OCI-LY1 (cell line): ENCODE measurements around the gene OSTF1.

Source experiments
- H2AFZ ChIP-seq: fragments of 200-600 bp; sonication (generic), shearing (Covaris generic); 2 replicates; pipeline ENCODE4 v1.6.0; 2014; ENCODE audit warnings: antibody characterized with exemption, mild to moderate bottlenecking, low read length
- H3F3A ChIP-seq: fragments of 200-600 bp; sonication (generic), shearing (Covaris generic); 2 replicates; pipeline ENCODE4 v1.6.0; 2014; ENCODE audit warnings: mild to moderate bottlenecking, antibody characterized with exemption, low read length, moderate library complexity; ENCODE audit not compliant: insufficient read depth
- H3K27ac ChIP-seq: fragments of 200-600 bp; sonication (generic); 2 replicates; pipeline ENCODE4 v1.5.1; 2014; ENCODE audit warnings: low read length, mixed run types, mild to moderate bottlenecking, low read depth; ENCODE audit not compliant: poor library complexity, severe bottlenecking
- H3K27me3 ChIP-seq: fragments of 200-600 bp; sonication (generic); 2 replicates; pipeline ENCODE4 v1.6.0; 2014; ENCODE audit warnings: antibody characterized with exemption, mild to moderate bottlenecking, low read length, moderate library complexity; ENCODE audit not compliant: insufficient read depth
- H3K36me3 ChIP-seq: fragments of 200-600 bp; sonication (generic); 2 replicates; pipeline ENCODE4 v1.6.1; 2014; ENCODE audit warnings: mild to moderate bottlenecking, antibody characterized with exemption, low read length, moderate library complexity, mixed read lengths; ENCODE audit not compliant: insufficient read depth
- H3K4me1 ChIP-seq: fragments of 200-600 bp; sonication (generic); 2 replicates; pipeline ENCODE4 v1.5.1; 2014; ENCODE audit warnings: mild to moderate bottlenecking, low read length, moderate library complexity; ENCODE audit not compliant: insufficient read depth, severe bottlenecking
- H3K4me2 ChIP-seq: fragments of 200-600 bp; sonication (generic), shearing (Covaris generic); 2 replicates; pipeline ENCODE4 v1.6.1; 2014; ENCODE audit warnings: low read length
- H3K4me3 ChIP-seq: fragments of 200-600 bp; sonication (generic); 2 replicates; pipeline ENCODE4 v1.5.1; 2014; ENCODE audit warnings: low read length, low read depth, mild to moderate bottlenecking, mixed read lengths; ENCODE audit not compliant: poor library complexity, severe bottlenecking
- H3K79me2 ChIP-seq: fragments of 200-600 bp; shearing (Covaris generic); 2 replicates; pipeline ENCODE4 v1.6.1; 2016; ENCODE audit warnings: mixed run types, low read length, mixed read lengths; ENCODE audit not compliant: insufficient read depth
- H3K9ac ChIP-seq: fragments of 200-600 bp; sonication (generic), shearing (Covaris generic); 2 replicates; pipeline ENCODE4 v1.6.1; 2014; ENCODE audit warnings: mild to moderate bottlenecking, low read length, mixed read lengths
- H3K9me2 ChIP-seq: fragments of 200-600 bp; sonication (generic), shearing (Covaris generic); 2 replicates; pipeline ENCODE4 v1.6.1; 2014; ENCODE audit warnings: low read depth, mild to moderate bottlenecking, low read length, mixed read lengths
- H3K9me3 ChIP-seq: fragments of 200-600 bp; shearing (Covaris generic); 2 replicates; pipeline ENCODE4 v1.6.1; 2014; ENCODE audit warnings: low read length, mixed read lengths
- H4K20me1 ChIP-seq: fragments of 200-600 bp; sonication (generic), shearing (Covaris generic); 2 replicates; pipeline ENCODE4 v1.6.0; 2016; ENCODE audit warnings: mild to moderate bottlenecking, low read length; ENCODE audit not compliant: insufficient read depth
- EZH2 ChIP-seq: fragments of 200-600 bp; sonication (generic), shearing (Covaris generic); IDR thresholded peaks from 2 replicates; pipeline ENCODE4 v1.8.0; 2017; ENCODE audit warnings: borderline replicate concordance, mixed run types, mild to moderate bottlenecking, antibody characterized with exemption, low read length, moderate library complexity, mixed read lengths
- TF ChIP-seq, protein P1 (sequence below): fragments of 200-600 bp; sonication (generic), shearing (Covaris generic); IDR thresholded peaks from 2 replicates; pipeline ENCODE4 v1.5.1; 2017; ENCODE audit warnings: mild to moderate bottlenecking, antibody characterized with exemption, low read length, moderate library complexity, mixed read lengths

OSTF1 gene

DNA sequence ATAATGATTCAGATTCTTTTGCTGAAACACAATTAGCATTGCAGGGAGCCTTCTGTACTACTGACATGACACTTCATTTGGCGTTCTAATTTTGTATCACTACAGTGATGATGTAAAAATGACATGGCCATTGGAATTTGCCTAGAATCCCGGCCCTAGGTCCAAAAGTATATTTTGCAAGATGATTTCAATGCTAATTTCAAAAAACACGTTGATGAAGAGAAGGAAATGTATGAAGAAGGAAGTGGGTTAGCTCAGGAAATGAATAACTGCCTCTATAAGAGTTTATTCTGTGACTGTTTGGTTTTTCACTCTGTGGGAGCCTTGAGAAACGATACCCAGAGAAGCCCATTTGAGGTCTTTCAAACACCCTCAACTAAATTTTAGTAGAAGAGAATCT lies 59.3 kb downstream of the OSTF1 start:
- H3K4me2 ChIP-seq, result no peak overlapping the region
- H3K4me1 ChIP-seq, result peaks cover 7% of the 10 kb centered on the region
- no peak overlapping the region for H3K27ac ChIP-seq

DNA sequence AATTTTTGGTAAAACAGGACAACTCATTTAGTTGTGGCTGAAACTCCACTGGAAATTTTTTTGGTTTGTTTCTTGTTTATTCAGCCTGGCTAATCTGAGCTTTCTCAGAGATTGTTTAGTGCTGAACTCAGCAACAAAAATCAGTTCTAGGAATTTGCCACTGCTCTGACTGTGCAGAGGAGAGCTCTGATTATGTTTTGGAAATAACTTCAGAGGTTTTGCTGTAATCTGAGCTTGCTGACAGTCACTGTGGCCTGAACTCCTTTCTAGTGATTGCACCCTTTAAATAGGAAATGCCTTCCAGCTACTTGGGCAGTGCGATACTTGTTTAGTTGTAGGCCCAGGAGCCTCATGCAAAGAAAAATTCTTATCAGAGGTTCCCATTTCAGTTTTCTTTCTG lies 60.2 kb downstream of the OSTF1 start:
- H3K9me3 ChIP-seq, result no peaks in the 10 kb centered on the region
- H3K4me2 ChIP-seq, result no peak overlapping the region
- no peaks in the 10 kb centered on the region for H3F3A ChIP-seq
- H3K9me2 ChIP-seq, result no peaks in the 10 kb centered on the region
- H3K36me3 ChIP-seq, result peaks cover 61% of the 10 kb centered on the region
- H3K4me1 ChIP-seq, result peaks cover 7% of the 10 kb centered on the region
- H3K79me2 ChIP-seq, result no peaks in the 10 kb centered on the region
- H2AFZ ChIP-seq, result no peak overlapping the region
- H3K4me3 ChIP-seq, result no peak overlapping the region
- H3K27ac ChIP-seq, result no peak overlapping the region
- no peaks in the 10 kb centered on the region for H3K27me3 ChIP-seq
- no peaks in the 10 kb centered on the region for H4K20me1 ChIP-seq
- no peak for TF ChIP-seq EZH2
- TF ChIP-seq, protein P1, sequence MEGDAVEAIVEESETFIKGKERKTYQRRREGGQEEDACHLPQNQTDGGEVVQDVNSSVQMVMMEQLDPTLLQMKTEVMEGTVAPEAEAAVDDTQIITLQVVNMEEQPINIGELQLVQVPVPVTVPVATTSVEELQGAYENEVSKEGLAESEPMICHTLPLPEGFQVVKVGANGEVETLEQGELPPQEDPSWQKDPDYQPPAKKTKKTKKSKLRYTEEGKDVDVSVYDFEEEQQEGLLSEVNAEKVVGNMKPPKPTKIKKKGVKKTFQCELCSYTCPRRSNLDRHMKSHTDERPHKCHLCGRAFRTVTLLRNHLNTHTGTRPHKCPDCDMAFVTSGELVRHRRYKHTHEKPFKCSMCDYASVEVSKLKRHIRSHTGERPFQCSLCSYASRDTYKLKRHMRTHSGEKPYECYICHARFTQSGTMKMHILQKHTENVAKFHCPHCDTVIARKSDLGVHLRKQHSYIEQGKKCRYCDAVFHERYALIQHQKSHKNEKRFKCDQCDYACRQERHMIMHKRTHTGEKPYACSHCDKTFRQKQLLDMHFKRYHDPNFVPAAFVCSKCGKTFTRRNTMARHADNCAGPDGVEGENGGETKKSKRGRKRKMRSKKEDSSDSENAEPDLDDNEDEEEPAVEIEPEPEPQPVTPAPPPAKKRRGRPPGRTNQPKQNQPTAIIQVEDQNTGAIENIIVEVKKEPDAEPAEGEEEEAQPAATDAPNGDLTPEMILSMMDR, result no peak
- H3K9ac ChIP-seq, result no peak overlapping the region

More for the DNA sequence above, 59.3 kb downstream of the OSTF1 start:
- no peaks in the 10 kb centered on the region for H3F3A ChIP-seq
- H3K4me3 ChIP-seq, result no peak overlapping the region
- no peak overlapping the region for H3K9ac ChIP-seq
- no peaks in the 10 kb centered on the region for H3K9me3 ChIP-seq
- no peaks in the 10 kb centered on the region for H4K20me1 ChIP-seq
- peaks cover 70% of the 10 kb centered on the region for H3K36me3 ChIP-seq
- TF ChIP-seq, protein P1, result no peak
- TF ChIP-seq EZH2, result no peak
- H2AFZ ChIP-seq, result no peak overlapping the region
- H3K27me3 ChIP-seq, result no peaks in the 10 kb centered on the region
- H3K9me2 ChIP-seq, result no peaks in the 10 kb centered on the region
- no peaks in the 10 kb centered on the region for H3K79me2 ChIP-seq

DNA sequence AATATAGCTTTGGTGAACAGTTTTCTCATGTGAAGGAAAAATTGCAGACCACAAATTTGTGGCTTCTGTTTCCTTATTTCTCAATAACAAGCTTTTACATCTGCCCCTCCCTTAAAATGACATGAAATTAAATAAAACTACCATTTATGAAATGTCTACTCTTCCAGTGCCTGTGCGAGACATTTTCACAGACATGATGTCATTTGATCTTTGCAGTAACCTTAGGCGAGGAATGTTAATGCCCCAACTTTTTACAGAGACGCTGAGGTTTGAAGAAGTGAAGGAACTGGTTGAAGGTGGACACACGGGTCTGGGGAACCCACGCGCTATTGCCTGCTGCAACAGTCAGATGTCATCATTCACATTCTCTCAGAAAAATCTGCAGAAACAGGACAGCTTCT lies 61.5 kb downstream of the OSTF1 start:
- Histone ChIP-seq H3F3A (no peaks in the 10 kb centered on the region), H2AFZ (no peak overlapping the region), H3K4me2 (no peak overlapping the region), H3K27ac (no peak overlapping the region), H3K27me3 (no peaks in the 10 kb centered on the region), H4K20me1 (no peaks in the 10 kb centered on the region), H3K9me2 (no peaks in the 10 kb centered on the region), H3K79me2 (no peaks in the 10 kb centered on the region), H3K4me3 (no peak overlapping the region), H3K4me1 (peaks cover 7% of the 10 kb centered on the region), H3K9me3 (no peaks in the 10 kb centered on the region), H3K9ac (no peak overlapping the region), H3K36me3 (peaks cover 48% of the 10 kb centered on the region)
- TF ChIP-seq, protein P1, result no peak
